ENCODE data around the gene RGS6. TPM values are rescaled to one million over a fixed set of nuclear protein-coding genes. Genes with fewer than 3 reads are reported as not detected.

RGS6 gene
- total RNA-seq, 2 donors from 2014 or later: 0.15 to 0.45 TPM

DNA sequence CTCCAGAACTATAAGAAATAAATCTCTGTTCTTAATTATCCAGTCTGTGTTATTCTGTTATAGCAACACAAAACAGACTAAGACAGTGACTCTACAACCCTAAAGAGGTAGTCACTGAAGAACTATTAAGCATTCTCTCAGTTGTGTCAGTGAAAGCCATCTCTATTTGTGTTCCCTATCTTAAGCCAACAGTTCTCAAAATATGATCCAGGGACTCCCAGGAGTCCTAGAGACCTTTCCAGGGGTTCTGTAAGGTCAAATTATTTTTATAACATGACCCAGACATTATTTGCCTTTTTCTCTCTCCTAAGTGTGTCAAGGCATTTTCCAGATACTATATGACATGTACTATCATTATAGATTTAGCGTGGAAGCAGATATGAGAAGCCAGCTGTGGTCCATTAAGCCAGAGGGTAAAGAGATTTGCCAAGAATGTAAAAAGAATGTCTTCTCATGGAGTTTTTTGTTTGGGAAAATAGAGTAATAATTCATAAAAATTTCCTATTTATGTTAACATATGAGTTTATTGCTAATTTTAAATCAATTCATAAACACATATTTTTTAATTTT is 315.8 kb downstream of the RGS6 start:
- H3K27ac ChIP-seq: no peak overlapping the region
- DNase-seq: no peak
- H3K27me3 ChIP-seq: no peaks in the 10 kb centered on the region
- no peaks in the 10 kb centered on the region for H3K4me1 ChIP-seq
- H3K9ac ChIP-seq (ENCODE audit: low read depth in 2 of 2, low read length in 2 of 2): no peak overlapping the region
- intact Hi-C loops (cut with DNase I): no loop called here
- no peaks in the 10 kb centered on the region for H3K9me3 ChIP-seq
- TF ChIP-seq CTCF (IDR thresholded peaks at IDR 0.05): no peak
- H3K4me3 ChIP-seq: no peak overlapping the region
- no peaks in the 10 kb centered on the region for H3K36me3 ChIP-seq

DNA sequence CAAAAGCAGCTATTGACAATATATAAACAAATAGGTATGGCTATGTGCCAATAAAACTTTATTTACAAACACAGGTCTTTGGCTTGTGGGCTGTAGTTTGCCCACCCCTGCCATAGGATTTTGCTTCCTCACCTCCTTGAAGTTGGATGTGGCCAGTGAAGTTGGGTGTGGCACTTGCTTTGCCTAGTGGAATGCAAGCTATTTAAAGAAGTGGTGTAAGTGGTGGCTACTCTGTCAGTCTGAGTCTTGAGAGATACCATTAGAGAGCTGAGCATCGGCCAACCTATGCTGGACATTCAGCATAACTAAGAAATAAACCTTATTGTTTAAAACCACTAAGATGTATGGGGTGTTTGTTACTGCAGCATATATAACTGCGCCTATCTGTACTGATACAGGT is 321.3 kb downstream of the RGS6 start:
- TF ChIP-seq CTCF (IDR thresholded peaks at IDR 0.05): no peak
- DNase-seq: no peak
- Histone ChIP-seq H3K9ac (ENCODE audit: low read depth in 2 of 2, low read length in 2 of 2) (no peak overlapping the region), H3K4me1 (no peaks in the 10 kb centered on the region), H3K27ac (no peak overlapping the region), H3K4me3 (no peak overlapping the region), H3K36me3 (no peaks in the 10 kb centered on the region), H3K9me3 (no peaks in the 10 kb centered on the region), H3K27me3 (no peaks in the 10 kb centered on the region)
- intact Hi-C loops (cut with DNase I): no loop called here

DNA sequence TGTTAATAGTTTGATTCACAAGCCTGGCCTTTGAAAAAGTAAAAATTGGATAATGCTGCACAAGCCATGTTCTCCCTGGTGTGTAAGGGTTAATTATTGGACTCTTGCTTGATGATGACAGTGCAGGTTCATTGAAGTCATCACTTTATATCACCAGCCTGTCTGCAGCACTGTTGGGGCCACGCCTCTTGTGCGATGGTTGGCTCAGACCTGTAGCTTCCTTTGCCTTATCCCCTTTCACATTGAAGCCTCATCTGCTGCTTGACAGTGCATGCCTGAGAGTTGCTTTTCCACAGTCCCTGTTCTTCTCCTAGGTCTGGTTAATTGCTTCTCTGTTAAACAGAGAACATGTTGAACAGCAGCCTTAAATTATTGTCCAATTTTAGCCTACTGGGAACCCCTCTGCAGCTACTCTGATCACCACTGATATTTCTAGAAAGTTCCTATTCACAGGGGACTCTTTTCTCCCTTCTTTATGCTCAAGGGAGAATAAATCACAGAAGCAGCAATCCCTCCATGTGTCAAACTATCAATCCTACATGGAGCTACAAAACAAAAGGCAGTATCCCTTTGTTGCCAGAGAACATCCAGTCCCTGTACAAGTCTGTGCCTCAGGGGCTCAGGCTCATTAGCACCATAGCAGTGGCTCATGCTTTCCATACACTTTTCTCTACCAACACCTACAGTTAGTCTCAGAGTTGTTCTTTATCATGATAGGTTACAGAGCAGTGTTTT is 322.1 kb downstream of the RGS6 start:
- no peak overlapping the region for H3K4me3 ChIP-seq
- TF ChIP-seq CTCF (IDR thresholded peaks at IDR 0.05): no peak
- H3K9me3 ChIP-seq: no peaks in the 10 kb centered on the region
- no peaks in the 10 kb centered on the region for H3K27me3 ChIP-seq
- H3K4me1 ChIP-seq: no peaks in the 10 kb centered on the region
- intact Hi-C loops (cut with DNase I): no loop called here
- no peak overlapping the region for H3K27ac ChIP-seq
- DNase-seq: no peak
- no peak overlapping the region for H3K9ac ChIP-seq (ENCODE audit: low read depth in 2 of 2, low read length in 2 of 2)
- no peaks in the 10 kb centered on the region for H3K36me3 ChIP-seq

DNA sequence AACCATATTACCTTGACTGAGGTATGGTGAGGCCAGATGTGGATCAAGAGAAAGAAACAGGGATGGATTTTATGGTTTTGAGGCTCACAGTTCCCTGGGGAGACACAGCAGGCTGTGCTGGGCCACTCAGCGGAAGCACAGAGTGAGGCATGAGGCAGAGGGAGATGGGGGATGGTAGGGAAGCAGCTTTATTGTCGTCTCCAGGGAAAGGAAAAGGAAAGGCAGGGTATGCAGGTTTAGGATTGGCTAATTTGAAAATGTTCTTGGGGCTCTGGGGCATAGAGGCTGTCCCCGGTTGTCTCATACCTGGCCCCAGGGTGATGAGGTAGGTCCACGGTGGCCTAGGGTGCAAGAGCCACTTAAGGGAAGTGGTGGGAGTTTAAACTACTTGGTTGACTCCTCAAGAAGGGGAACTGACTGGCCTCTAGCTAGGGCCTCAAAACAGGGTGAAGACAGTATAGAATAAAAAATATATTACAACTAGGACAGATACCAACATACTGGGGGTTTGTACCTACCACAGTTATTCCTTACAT is 322.8 kb downstream of the RGS6 start:
- intact Hi-C loops (cut with DNase I): no loop called here
- Histone ChIP-seq H3K9ac (ENCODE audit: low read depth in 2 of 2, low read length in 2 of 2) (no peak overlapping the region), H3K4me1 (no peaks in the 10 kb centered on the region), H3K36me3 (no peaks in the 10 kb centered on the region), H3K27me3 (no peaks in the 10 kb centered on the region), H3K4me3 (no peak overlapping the region), H3K9me3 (no peaks in the 10 kb centered on the region), H3K27ac (no peak overlapping the region)
- TF ChIP-seq CTCF (IDR thresholded peaks at IDR 0.05): no peak
- DNase-seq: no peak

GRCh38 chr14:72256055-72256454 is 323.8 kb downstream of the RGS6 start:
- DNase-seq: no peak
- no peaks in the 10 kb centered on the region for H3K27me3 ChIP-seq
- H3K27ac ChIP-seq: no peak overlapping the region
- no peaks in the 10 kb centered on the region for H3K4me1 ChIP-seq
- no peaks in the 10 kb centered on the region for H3K9me3 ChIP-seq
- intact Hi-C loops (cut with DNase I): no loop called here
- H3K9ac ChIP-seq (ENCODE audit: low read depth in 2 of 2, low read length in 2 of 2): no peak overlapping the region
- no peaks in the 10 kb centered on the region for H3K36me3 ChIP-seq
- H3K4me3 ChIP-seq: no peak overlapping the region
- TF ChIP-seq CTCF (IDR thresholded peaks at IDR 0.05): no peak

All from colonic mucosa (tissue), 4 donors.